SJSA1 (cell line): ENCODE measurements around the gene SRL. TPM values are rescaled to one million over a fixed set of nuclear protein-coding genes. Genes with fewer than 3 reads are reported as not detected.

ENCODE experiments used
- total RNA-seq: library from RNA; depleted of rRNA; stranded (reverse); fragments of >200 nt; shearing (Covaris generic); gene quantifications from 2 replicates; pipeline ENCODE4 v1.2.3, GENCODE V29; 2014; rRNA removed

SRL gene
- total RNA-seq, 1 experiment from 2014 or later: 0.05 TPM

Other genes starting within 250 kb of the SRL start
- gene ADCY9, start 125.6 kb downstream of the SRL start, total RNA-seq: 17.4 and 29.8 TPM in 2 replicates
- 2.9 and 7.1 TPM in 2 replicates for gene TFAP4, start 30.9 kb upstream of the SRL start, total RNA-seq
- gene GLIS2, start 74.0 kb upstream of the SRL start, total RNA-seq: 0.13 and 0.71 TPM in 2 replicates
- 86.4 and 125 TPM in 2 replicates for gene PAM16, start 109.2 kb upstream of the SRL start, total RNA-seq
- gene VASN, start 129.8 kb upstream of the SRL start, total RNA-seq: 85.4 and 93.6 TPM in 2 replicates
- gene CORO7, start 174.5 kb upstream of the SRL start, total RNA-seq: 18.6 and 26.8 TPM in 2 replicates
- 58.2 and 81.9 TPM in 2 replicates for gene DNAJA3, start 183.8 kb upstream of the SRL start, total RNA-seq
- gene NMRAL1, start 232.5 kb upstream of the SRL start, total RNA-seq: 9.5 and 14.5 TPM in 2 replicates
- gene HMOX2, start 234.3 kb upstream of the SRL start, total RNA-seq: 48.5 and 49.3 TPM in 2 replicates